GM12801 (cell line): ENCODE results near the gene CCNG2.

Experiments
- TF ChIP-seq, protein P1 (sequence below): IDR thresholded peaks from one replicate; pipeline ENCODE4 v1.5.1; 2011; ENCODE audit warnings: control low read depth; ENCODE audit not compliant: insufficient read length; ENCODE audit errors: extremely low read depth

CCNG2 gene

DNA sequence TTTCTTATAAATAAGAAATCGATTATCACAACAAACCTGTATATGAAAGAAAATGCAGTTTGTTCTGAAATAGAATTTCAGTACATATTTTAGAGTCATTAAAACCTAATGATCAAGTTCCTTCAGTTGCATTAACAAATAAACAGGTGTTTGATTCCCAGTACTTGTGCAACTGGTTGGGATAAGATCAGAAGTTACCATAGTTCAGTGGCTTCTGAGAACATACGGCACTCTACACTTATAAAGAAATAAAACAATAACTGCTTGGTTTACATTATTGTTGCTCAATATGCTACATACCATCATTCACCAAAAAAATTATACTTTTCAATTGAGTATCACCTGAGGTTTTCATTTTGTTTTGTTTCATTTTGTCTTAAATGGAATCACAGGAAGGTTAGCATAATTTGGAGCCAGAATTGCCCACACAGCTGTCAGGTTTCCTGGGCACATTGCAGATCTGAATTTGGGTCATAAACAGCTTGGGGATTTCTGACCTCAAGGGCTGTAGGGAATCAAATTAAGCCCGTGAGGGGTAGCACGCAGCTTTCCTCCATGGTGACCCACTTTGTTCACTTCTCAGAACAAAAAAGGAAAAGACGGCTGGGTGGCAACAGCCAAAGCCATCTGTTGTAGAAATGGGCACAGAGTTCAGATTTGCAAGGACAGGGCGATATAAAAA lies 14.9 kb upstream of the CCNG2 start:
- TF ChIP-seq, protein P1, sequence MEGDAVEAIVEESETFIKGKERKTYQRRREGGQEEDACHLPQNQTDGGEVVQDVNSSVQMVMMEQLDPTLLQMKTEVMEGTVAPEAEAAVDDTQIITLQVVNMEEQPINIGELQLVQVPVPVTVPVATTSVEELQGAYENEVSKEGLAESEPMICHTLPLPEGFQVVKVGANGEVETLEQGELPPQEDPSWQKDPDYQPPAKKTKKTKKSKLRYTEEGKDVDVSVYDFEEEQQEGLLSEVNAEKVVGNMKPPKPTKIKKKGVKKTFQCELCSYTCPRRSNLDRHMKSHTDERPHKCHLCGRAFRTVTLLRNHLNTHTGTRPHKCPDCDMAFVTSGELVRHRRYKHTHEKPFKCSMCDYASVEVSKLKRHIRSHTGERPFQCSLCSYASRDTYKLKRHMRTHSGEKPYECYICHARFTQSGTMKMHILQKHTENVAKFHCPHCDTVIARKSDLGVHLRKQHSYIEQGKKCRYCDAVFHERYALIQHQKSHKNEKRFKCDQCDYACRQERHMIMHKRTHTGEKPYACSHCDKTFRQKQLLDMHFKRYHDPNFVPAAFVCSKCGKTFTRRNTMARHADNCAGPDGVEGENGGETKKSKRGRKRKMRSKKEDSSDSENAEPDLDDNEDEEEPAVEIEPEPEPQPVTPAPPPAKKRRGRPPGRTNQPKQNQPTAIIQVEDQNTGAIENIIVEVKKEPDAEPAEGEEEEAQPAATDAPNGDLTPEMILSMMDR: no peak

DNA sequence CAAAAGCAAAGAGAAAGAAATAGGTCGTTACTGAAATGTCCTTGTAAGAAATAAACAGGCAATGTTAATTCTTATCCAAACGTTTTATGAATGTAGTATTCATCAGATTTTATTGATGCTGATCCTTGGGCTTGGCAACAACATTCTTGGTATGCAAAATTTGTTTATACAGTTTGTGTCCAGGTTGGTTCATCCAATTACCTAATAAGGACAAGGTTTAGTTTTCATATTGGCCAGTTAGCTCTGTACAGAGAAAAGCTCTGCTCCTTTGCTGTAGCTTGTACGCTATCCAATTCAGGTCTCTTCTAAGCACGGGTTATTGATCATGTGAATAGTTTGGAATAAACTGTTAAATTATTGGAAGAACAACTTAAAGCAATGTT lies 14.4 kb upstream of the CCNG2 start:
- TF ChIP-seq, protein P1: no peak

DNA sequence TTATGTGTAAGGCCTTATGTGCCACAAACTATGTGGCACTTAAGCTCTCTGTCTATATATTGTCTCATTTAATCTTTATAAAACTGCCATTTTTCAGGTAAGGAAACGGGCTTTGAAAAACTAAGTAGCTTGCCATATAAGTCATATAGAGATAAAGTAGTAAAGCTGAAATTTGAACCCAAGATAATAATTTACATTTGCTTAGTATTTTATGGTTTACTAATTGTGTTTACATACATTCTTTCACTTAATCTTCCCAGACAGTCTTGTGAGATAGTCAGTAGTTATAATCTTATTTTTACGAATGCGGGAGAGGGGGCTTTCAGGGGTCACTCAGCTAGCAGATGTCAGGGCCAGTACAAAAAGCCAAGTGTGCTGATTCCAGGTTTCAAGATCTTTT lies 13.9 kb upstream of the CCNG2 start:
- TF ChIP-seq, protein P1: no peak

DNA sequence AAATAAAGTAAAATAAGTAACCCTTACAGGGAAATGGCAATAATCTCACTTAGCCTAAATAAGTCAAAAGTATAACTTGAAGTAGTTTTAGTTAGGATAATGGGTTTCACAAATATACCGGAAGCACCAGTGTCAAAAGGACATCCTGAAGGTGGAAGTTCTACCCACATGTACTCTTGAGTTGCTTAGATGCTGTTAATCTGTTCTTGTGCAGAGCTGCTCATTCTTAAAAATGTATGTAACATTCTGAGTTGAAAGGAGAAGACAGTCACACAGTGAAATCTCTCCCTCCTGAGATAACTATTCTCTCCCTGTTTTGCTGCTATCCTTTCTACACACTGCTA lies 11.2 kb upstream of the CCNG2 start:
- TF ChIP-seq, protein P1: no peak

DNA sequence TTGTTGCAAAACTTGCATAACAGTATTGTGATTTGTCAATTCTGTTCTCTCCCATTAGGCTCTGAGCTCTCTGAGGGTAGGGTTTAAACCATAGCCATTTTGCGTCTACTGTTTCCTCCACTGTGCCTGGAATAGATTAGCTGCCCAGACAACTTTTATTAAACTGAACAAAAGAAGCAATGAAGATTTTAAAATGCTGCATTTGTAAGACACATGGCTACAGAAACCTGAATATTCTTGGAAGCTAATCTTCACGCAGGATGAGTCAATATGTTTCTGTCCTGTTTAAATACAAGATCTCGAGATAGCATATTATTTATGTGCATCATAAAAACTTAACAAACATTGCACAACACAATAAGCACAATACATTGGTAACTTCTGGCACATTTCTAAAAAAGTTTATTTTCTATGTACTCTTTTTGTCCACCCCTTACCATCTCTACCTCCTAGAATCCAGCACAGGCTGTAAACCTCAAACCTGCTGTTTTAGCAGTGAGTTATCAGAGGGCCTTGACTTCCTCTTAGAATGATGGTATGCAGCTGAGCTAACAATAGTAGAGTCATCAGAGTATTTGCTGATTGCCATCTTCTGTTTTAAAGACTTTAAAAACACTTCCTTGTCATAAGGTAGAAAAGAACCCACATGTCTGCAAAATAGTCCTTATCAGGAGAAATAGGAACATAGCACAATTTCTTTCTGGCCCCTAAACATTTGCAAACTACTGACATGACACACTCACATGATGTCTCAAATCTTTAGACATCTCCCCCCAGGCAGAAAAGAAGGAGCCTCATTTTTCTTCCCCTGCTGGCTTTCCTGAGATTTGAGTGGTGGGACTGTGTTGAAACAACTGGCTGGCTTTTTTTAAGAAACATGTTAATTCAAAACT lies 10.6 kb upstream of the CCNG2 start:
- TF ChIP-seq, protein P1: no peak

DNA sequence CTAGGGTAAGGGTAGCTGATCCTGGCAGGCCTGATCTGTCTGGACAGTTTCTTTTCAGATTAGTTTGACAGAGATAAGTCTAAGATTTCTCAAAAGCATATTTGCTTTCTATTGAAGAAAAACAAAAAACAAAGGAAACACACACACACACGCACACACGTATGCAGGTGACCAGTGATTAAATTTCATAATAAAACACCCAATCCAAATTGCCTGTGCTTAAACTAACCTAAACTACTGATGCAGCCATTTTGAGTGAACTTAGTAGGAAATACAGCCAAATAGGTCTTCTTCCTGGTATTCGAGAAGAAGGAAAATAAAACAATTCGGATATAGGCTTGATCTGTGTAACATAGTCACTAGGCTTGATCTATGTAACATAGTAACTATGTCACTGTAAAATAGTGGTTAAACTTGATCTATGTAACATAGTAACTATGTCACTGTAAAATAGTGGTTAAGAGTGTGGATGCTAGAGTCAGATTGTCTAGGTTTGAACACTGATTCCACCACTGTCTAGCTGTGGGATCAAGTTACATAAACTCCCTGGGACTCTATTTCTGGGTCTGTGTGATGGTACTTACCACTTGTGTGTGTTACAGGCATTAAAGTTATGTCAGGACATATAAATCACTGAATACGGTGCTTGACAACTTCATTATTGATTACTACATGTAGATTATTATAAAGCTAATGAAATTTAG lies 9.8 kb upstream of the CCNG2 start:
- TF ChIP-seq, protein P1: no peak

DNA sequence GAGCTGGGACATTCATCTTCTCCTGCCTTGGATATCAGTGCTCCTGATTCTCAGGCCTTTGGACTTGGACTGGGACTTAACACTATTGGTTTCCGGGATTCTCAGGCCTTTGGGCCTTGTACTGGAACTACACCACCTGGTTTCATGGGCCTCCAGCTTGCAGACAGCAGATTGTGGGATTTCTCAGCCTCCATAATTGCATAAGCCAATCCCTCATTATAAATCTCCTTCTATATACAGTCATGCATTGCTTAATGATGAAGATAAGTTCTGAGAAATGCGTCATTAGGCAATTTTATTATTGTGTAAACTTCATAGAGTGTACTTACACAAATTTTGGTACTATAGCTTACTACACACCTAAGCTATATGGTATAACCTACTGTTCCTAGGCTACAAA lies 8.9 kb upstream of the CCNG2 start:
- TF ChIP-seq, protein P1: no peak
